Omental fat pad (tissue), 4 donors: ENCODE data around the gene MRTO4. TPM values are rescaled to one million over a fixed set of nuclear protein-coding genes. Genes with fewer than 3 reads are reported as not detected.
"Not testable (repeated sequence)": the region's sequence is repeated elsewhere in the genome, so short reads cannot be mapped to it uniquely, and the experiment has no call there.

ENCODE experiments used
- ATAC-seq: fragments of 150-250 bp; one replicate; pipeline ENCODE4 v1.9.1; 2016; ENCODE audit warnings: mild to moderate bottlenecking, moderate library complexity; ENCODE audit not compliant: low FRiP score
- DNase-seq: peaks from one replicate; pipeline ENCODE4 v3.0.0-alpha.2; 2019; ENCODE audit warnings: low spot score
- CTCF ChIP-seq, 3 donors: fragments of 450-650 bp; IDR thresholded peaks; one replicate each; pipeline ENCODE4 v1.5.1; 2016 to 2017; ENCODE audit warnings: antibody characterized with exemption in 3 of 3, mild to moderate bottlenecking in 3 of 3, moderate library complexity in 2 of 3
- total RNA-seq, 4 donors: library from RNA; depleted of rRNA; stranded (reverse); fragments of >200 nt; gene quantifications; one replicate each; pipeline ENCODE4 v1.1.0, GENCODE V29; 2016

MRTO4 gene
- total RNA-seq, 4 donors from 2014 or later = 17.2 to 76.7 (median 27.0) TPM

- no peak for TF ChIP-seq CTCF (IDR thresholded peaks at IDR 0.05)
- ATAC-seq (no peak), DNase-seq (no peak)
These were observed 43.0 kb downstream of the MRTO4 start for GRCh38 chr1:19294638-19295037.

GRCh38 chr1:19300211-19300610 is 48.6 kb downstream of the MRTO4 start:
- DNase-seq (no peak), ATAC-seq (no peak)
- TF ChIP-seq CTCF (IDR thresholded peaks at IDR 0.05) = no peak

- not testable (repeated sequence) for DNase-seq, ATAC-seq
These were observed 52.5 kb downstream of the MRTO4 start for GRCh38 chr1:19304081-19304480.

GRCh38 chr1:19305880-19306279 is 54.3 kb downstream of the MRTO4 start:
- no peak for TF ChIP-seq CTCF (IDR thresholded peaks at IDR 0.05)
- ATAC-seq (no peak), DNase-seq (no peak)

DNA sequence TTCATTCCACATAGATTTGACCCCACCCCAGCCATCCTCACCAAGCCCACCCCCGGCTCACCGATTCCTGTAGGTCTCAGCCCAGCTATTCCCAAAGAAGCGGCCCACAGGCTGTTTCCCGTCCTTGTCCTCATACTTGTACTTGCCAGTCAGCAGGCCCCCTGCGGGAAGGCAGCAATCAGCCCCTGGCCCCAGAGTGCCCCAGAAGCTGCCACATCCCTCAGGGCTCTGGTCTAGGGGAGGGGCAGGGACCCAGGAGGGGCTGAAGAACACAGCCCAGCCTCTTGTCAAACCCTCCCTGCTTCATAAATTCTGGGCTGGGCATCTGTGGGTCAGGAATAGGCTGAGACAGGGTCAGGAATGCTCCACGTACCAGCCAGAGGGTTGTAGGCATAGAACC is 55.3 kb downstream of the MRTO4 start:
- ATAC-seq = no peak
- no peak for DNase-seq
- TF ChIP-seq CTCF (IDR thresholded peaks at IDR 0.05) = no peak

DNA sequence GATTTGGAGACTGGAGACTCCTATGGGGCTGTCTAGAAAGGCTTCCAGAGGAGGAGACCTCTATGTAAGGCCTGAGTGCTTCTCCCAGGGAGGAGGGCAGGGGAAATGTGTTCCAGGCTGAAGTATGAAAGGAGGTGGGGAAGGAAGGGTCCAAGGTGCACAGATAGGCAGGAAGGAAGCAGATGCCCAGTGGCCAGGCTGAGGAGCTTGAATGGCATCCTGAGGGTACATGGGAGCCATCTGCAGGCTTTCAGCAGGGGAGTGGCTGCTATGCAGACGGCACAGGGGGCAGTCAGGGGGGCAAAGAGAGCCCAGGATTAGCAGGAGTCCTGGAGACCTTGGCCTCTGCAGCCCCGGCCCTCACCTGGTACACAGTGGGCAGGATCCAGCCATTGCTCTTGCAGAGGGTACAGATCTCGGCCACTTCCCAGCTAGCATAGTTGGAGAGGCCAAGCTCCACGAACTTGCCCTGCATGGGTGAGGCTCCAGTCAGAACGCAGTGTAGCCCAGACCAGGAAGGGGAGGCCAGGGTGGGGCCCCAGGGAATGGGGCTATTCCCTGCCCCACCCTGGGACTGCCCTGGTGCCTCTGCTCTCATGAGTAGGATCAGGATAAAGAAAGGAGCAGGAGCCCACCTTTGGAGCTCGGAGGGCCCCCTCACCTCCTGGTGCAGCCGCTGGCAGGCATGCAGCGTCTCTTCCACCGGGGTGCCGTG is 56.3 kb downstream of the MRTO4 start:
- no peak for DNase-seq
- TF ChIP-seq CTCF (IDR thresholded peaks at IDR 0.05) = no peak
- ATAC-seq = no peak

- DNase-seq (no peak), ATAC-seq (no peak)
- no peak for TF ChIP-seq CTCF (IDR thresholded peaks at IDR 0.05)
These were observed 56.9 kb downstream of the MRTO4 start for GRCh38 chr1:19308509-19308907.
